ENCODE results near the gene GFOD1.

Gene GFOD1

GRCh38 chr6:13495112-13495776 lies 7.8 kb upstream of the GFOD1 start:
- Histone ChIP-seq H3K27ac (ENCODE audit: low read length) (no peak overlapping the region), H3K27me3 (ENCODE audit: control insufficient read depth in 1 of 2, insufficient read depth in 2 of 2, low read length in 2 of 2) (no peaks in the 10 kb centered on the region), H3K4me1 (ENCODE audit: control insufficient read depth, insufficient read depth, low read length) (no peaks in the 10 kb centered on the region), H3K9me3 (ENCODE audit: control insufficient read depth in 2 of 2, low read length in 2 of 2) (no peaks in the 10 kb centered on the region), H3K4me3 (ENCODE audit: low read length in 2 of 2) (no peak overlapping the region), H3K9ac (ENCODE audit: low read length in 2 of 2) (no peak overlapping the region), H3K36me3 (ENCODE audit: control insufficient read depth in 2 of 2, insufficient read depth in 2 of 2, low read length in 2 of 2) (no peaks in the 10 kb centered on the region)

GRCh38 chr6:13494137-13494536 lies 6.7 kb upstream of the GFOD1 start:
- H3K27ac ChIP-seq (ENCODE audit: low read length): no peak overlapping the region
- H3K27me3 ChIP-seq (ENCODE audit: control insufficient read depth in 1 of 2, insufficient read depth in 2 of 2, low read length in 2 of 2): no peaks in the 10 kb centered on the region
- H3K9me3 ChIP-seq (ENCODE audit: control insufficient read depth in 2 of 2, low read length in 2 of 2): no peaks in the 10 kb centered on the region
- H3K4me1 ChIP-seq (ENCODE audit: control insufficient read depth, insufficient read depth, low read length): no peaks in the 10 kb centered on the region
- H3K4me3 ChIP-seq (ENCODE audit: low read length in 2 of 2): no peak overlapping the region
- no peak overlapping the region for H3K9ac ChIP-seq (ENCODE audit: low read length in 2 of 2)
- no peaks in the 10 kb centered on the region for H3K36me3 ChIP-seq (ENCODE audit: control insufficient read depth in 2 of 2, insufficient read depth in 2 of 2, low read length in 2 of 2)

GRCh38 chr6:13493147-13493546 lies 5.7 kb upstream of the GFOD1 start:
- no peaks in the 10 kb centered on the region for H3K36me3 ChIP-seq (ENCODE audit: control insufficient read depth in 2 of 2, insufficient read depth in 2 of 2, low read length in 2 of 2)
- peaks cover 7% of the 10 kb centered on the region for H3K4me1 ChIP-seq (ENCODE audit: control insufficient read depth, insufficient read depth, low read length)
- H3K27me3 ChIP-seq (ENCODE audit: control insufficient read depth in 1 of 2, insufficient read depth in 2 of 2, low read length in 2 of 2): no peaks in the 10 kb centered on the region
- no peak overlapping the region for H3K4me3 ChIP-seq (ENCODE audit: low read length in 2 of 2)
- no peak overlapping the region for H3K27ac ChIP-seq (ENCODE audit: low read length)
- H3K9ac ChIP-seq (ENCODE audit: low read length in 2 of 2): no peak overlapping the region
- no peaks in the 10 kb centered on the region for H3K9me3 ChIP-seq (ENCODE audit: control insufficient read depth in 2 of 2, low read length in 2 of 2)

GRCh38 chr6:13492357-13492756 lies 5.0 kb upstream of the GFOD1 start:
- Histone ChIP-seq H3K4me1 (ENCODE audit: control insufficient read depth, insufficient read depth, low read length) (peaks cover 7% of the 10 kb centered on the region), H3K27ac (ENCODE audit: low read length) (no peak overlapping the region), H3K4me3 (ENCODE audit: low read length in 2 of 2) (no peak overlapping the region), H3K9me3 (ENCODE audit: control insufficient read depth in 2 of 2, low read length in 2 of 2) (no peaks in the 10 kb centered on the region), H3K27me3 (ENCODE audit: control insufficient read depth in 1 of 2, insufficient read depth in 2 of 2, low read length in 2 of 2) (no peaks in the 10 kb centered on the region), H3K9ac (ENCODE audit: low read length in 2 of 2) (no peak overlapping the region), H3K36me3 (ENCODE audit: control insufficient read depth in 2 of 2, insufficient read depth in 2 of 2, low read length in 2 of 2) (no peaks in the 10 kb centered on the region)

- H3K36me3 ChIP-seq (ENCODE audit: control insufficient read depth in 2 of 2, insufficient read depth in 2 of 2, low read length in 2 of 2): no peaks in the 10 kb centered on the region
- H3K27me3 ChIP-seq (ENCODE audit: control insufficient read depth in 1 of 2, insufficient read depth in 2 of 2, low read length in 2 of 2): no peaks in the 10 kb centered on the region
- peaks cover 7% of the 10 kb centered on the region for H3K4me1 ChIP-seq (ENCODE audit: control insufficient read depth, insufficient read depth, low read length)
- H3K9ac ChIP-seq (ENCODE audit: low read length in 2 of 2): no peak overlapping the region
- H3K4me3 ChIP-seq (ENCODE audit: low read length in 2 of 2): no peak overlapping the region
- no peaks in the 10 kb centered on the region for H3K9me3 ChIP-seq (ENCODE audit: control insufficient read depth in 2 of 2, low read length in 2 of 2)
- no peak overlapping the region for H3K27ac ChIP-seq (ENCODE audit: low read length)
Observed at GRCh38 chr6:13491538-13491937, 4.1 kb upstream of the GFOD1 start.

GRCh38 chr6:13490402-13490801 lies 3.0 kb upstream of the GFOD1 start:
- no peak overlapping the region for H3K9ac ChIP-seq (ENCODE audit: low read length in 2 of 2)
- peaks cover 7% of the 10 kb centered on the region for H3K4me1 ChIP-seq (ENCODE audit: control insufficient read depth, insufficient read depth, low read length)
- no peak overlapping the region for H3K27ac ChIP-seq (ENCODE audit: low read length)
- no peaks in the 10 kb centered on the region for H3K9me3 ChIP-seq (ENCODE audit: control insufficient read depth in 2 of 2, low read length in 2 of 2)
- no peak overlapping the region for H3K4me3 ChIP-seq (ENCODE audit: low read length in 2 of 2)
- H3K27me3 ChIP-seq (ENCODE audit: control insufficient read depth in 1 of 2, insufficient read depth in 2 of 2, low read length in 2 of 2): no peaks in the 10 kb centered on the region
- no peaks in the 10 kb centered on the region for H3K36me3 ChIP-seq (ENCODE audit: control insufficient read depth in 2 of 2, insufficient read depth in 2 of 2, low read length in 2 of 2)

GRCh38 chr6:13488896-13489237 lies 1.5 kb upstream of the GFOD1 start:
- no peak overlapping the region for H3K27ac ChIP-seq (ENCODE audit: low read length)

GRCh38 chr6:13488015-13488895 lies 855 bp upstream of the GFOD1 start:
- Histone ChIP-seq H3K9ac (ENCODE audit: low read length in 2 of 2) (peak overlapping the region; percentile 84 to 90), H3K36me3 (ENCODE audit: control insufficient read depth in 2 of 2, insufficient read depth in 2 of 2, low read length in 2 of 2) (no peaks in the 10 kb centered on the region), H3K27ac (ENCODE audit: low read length) (peak overlapping the region; percentile 82), H3K27me3 (ENCODE audit: control insufficient read depth in 1 of 2, insufficient read depth in 2 of 2, low read length in 2 of 2) (no peaks in the 10 kb centered on the region), H3K9me3 (ENCODE audit: control insufficient read depth in 2 of 2, low read length in 2 of 2) (no peaks in the 10 kb centered on the region), H3K4me1 (ENCODE audit: control insufficient read depth, insufficient read depth, low read length) (peaks cover 17% of the 10 kb centered on the region), H3K4me3 (ENCODE audit: low read length in 2 of 2) (peak overlapping the region; percentile 81 to 89)

More at GRCh38 chr6:13488896-13489237, 1.5 kb upstream of the GFOD1 start:
- Histone ChIP-seq H3K27me3 (ENCODE audit: control insufficient read depth in 1 of 2, insufficient read depth in 2 of 2, low read length in 2 of 2) (no peaks in the 10 kb centered on the region), H3K4me1 (ENCODE audit: control insufficient read depth, insufficient read depth, low read length) (peaks cover 11% of the 10 kb centered on the region), H3K4me3 (ENCODE audit: low read length in 2 of 2) (peak overlapping the region in 1 of 2 donors; percentile 81), H3K9me3 (ENCODE audit: control insufficient read depth in 2 of 2, low read length in 2 of 2) (no peaks in the 10 kb centered on the region), H3K9ac (ENCODE audit: low read length in 2 of 2) (no peak overlapping the region), H3K36me3 (ENCODE audit: control insufficient read depth in 2 of 2, insufficient read depth in 2 of 2, low read length in 2 of 2) (no peaks in the 10 kb centered on the region)

GRCh38 chr6:13486679-13487121 lies 700 bp downstream of the GFOD1 start:
- Histone ChIP-seq H3K27me3 (ENCODE audit: control insufficient read depth in 1 of 2, insufficient read depth in 2 of 2, low read length in 2 of 2) (no peaks in the 10 kb centered on the region), H3K36me3 (ENCODE audit: control insufficient read depth in 2 of 2, insufficient read depth in 2 of 2, low read length in 2 of 2) (no peaks in the 10 kb centered on the region), H3K9ac (ENCODE audit: low read length in 2 of 2) (peak overlapping the region; percentile 53 to 85), H3K9me3 (ENCODE audit: control insufficient read depth in 2 of 2, low read length in 2 of 2) (no peaks in the 10 kb centered on the region), H3K27ac (ENCODE audit: low read length) (peak overlapping the region; percentile 84), H3K4me3 (ENCODE audit: low read length in 2 of 2) (peak overlapping the region; percentile 69 to 94), H3K4me1 (ENCODE audit: control insufficient read depth, insufficient read depth, low read length) (peaks cover 23% of the 10 kb centered on the region)

GRCh38 chr6:13485923-13486562 lies 1.4 kb downstream of the GFOD1 start:
- Histone ChIP-seq H3K27me3 (ENCODE audit: control insufficient read depth in 1 of 2, insufficient read depth in 2 of 2, low read length in 2 of 2) (no peaks in the 10 kb centered on the region), H3K4me1 (ENCODE audit: control insufficient read depth, insufficient read depth, low read length) (peaks cover 29% of the 10 kb centered on the region), H3K9ac (ENCODE audit: low read length in 2 of 2) (peak overlapping the region; percentile 53 to 85), H3K36me3 (ENCODE audit: control insufficient read depth in 2 of 2, insufficient read depth in 2 of 2, low read length in 2 of 2) (no peaks in the 10 kb centered on the region), H3K27ac (ENCODE audit: low read length) (peak overlapping the region; percentile 84), H3K4me3 (ENCODE audit: low read length in 2 of 2) (peak overlapping the region; percentile 69 to 94), H3K9me3 (ENCODE audit: control insufficient read depth in 2 of 2, low read length in 2 of 2) (no peaks in the 10 kb centered on the region)
